K562 (cell line): ENCODE results near the gene GNAT1.

Experiments used
- CC2D1A ChIP-seq: fragments of 450-650 bp; IDR thresholded peaks from 2 replicates; pipeline ENCODE4 v1.6.1; 2017; ENCODE audit warnings: mild to moderate bottlenecking
- EZH2 ChIP-seq: IDR thresholded peaks from 2 replicates; pipeline ENCODE4 v1.6.1; 2012; ENCODE audit warnings: low read depth, mild to moderate bottlenecking, inconsistent platforms, low read length, borderline replicate concordance
- HDAC2 ChIP-seq: fragments of 450-650 bp; IDR thresholded peaks from 2 replicates; pipeline ENCODE4 v1.6.1; 2016; ENCODE audit warnings: mild to moderate bottlenecking
- MAFF ChIP-seq: IDR thresholded peaks from 2 replicates; pipeline ENCODE4 v1.6.1; 2012; ENCODE audit warnings: low read length, improper control_type of control experiment
- POLR2A ChIP-seq: fragments of 450-650 bp; conservative IDR thresholded peaks from 2 replicates; pipeline ENCODE4 v1.6.1; 2016
- REST ChIP-seq, 2 experiments: fragments of 450-650 bp; formaldehyde crosslinking in 1 of 2; IDR thresholded peaks; 2 replicates each; pipeline versions ENCODE4 v1.4.0 to v1.6.1; 2014 to 2020; ENCODE audit warnings: mild to moderate bottlenecking in 2 of 2, borderline replicate concordance in 1 of 2, low read depth in 1 of 2
- THRA ChIP-seq: fragments of 450-650 bp; IDR thresholded peaks from 2 replicates; pipeline ENCODE4 v1.6.1; 2017; ENCODE audit warnings: mild to moderate bottlenecking, moderate library complexity
- TF ChIP-seq, protein P1 (sequence below), 3 experiments: IDR thresholded peaks in 2 of 3; conservative IDR thresholded peaks in 1 of 3; 2 replicates each; pipeline ENCODE4 v1.5.1; 2011 to 2012; ENCODE audit warnings: low read length in 3 of 3, mild to moderate bottlenecking in 3 of 3, control low read depth in 2 of 3, improper control_type of control experiment in 1 of 3, inconsistent platforms in 1 of 3, low read depth in 1 of 3, mixed read lengths in 1 of 3, moderate library complexity in 1 of 3; ENCODE audit not compliant: insufficient read depth in 2 of 3

DNA sequence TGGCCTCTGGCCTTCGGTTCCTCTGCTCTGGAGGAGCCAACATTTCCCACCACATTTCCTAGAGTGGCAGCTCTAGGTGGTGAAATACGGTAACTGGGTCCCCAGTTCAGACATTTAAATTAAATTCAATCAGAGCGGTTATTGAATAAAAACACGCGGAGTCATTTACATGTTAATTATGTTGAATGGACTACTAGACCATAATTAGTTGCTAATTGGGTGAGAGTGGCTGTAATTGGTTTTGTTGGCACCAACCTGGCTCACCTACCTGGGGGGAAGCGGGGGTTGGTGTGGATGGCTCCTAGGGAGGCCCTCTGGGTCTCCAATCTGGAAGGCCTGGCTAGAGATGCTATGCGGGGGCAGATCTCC lies 23.6 kb upstream of the GNAT1 start:
- TF ChIP-seq THRA, result no peak
- TF ChIP-seq, protein P1, sequence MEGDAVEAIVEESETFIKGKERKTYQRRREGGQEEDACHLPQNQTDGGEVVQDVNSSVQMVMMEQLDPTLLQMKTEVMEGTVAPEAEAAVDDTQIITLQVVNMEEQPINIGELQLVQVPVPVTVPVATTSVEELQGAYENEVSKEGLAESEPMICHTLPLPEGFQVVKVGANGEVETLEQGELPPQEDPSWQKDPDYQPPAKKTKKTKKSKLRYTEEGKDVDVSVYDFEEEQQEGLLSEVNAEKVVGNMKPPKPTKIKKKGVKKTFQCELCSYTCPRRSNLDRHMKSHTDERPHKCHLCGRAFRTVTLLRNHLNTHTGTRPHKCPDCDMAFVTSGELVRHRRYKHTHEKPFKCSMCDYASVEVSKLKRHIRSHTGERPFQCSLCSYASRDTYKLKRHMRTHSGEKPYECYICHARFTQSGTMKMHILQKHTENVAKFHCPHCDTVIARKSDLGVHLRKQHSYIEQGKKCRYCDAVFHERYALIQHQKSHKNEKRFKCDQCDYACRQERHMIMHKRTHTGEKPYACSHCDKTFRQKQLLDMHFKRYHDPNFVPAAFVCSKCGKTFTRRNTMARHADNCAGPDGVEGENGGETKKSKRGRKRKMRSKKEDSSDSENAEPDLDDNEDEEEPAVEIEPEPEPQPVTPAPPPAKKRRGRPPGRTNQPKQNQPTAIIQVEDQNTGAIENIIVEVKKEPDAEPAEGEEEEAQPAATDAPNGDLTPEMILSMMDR (IDR thresholded peaks at IDR 0.05 in 2 of 3, conservative IDR thresholded peaks at IDR 0.05 in 1 of 3; ENCODE audit: insufficient read depth in 2 of 3, low read depth in 1 of 3, low read length in 3 of 3), result no peak
- no peak for TF ChIP-seq HDAC2
- no peak for TF ChIP-seq EZH2
- TF ChIP-seq CC2D1A, result no peak
- no peak for TF ChIP-seq MAFF
- TF ChIP-seq POLR2A, result no peak
- no peak for TF ChIP-seq REST (IDR thresholded peaks at IDR 0.05; ENCODE audit: borderline replicate concordance)
- TF ChIP-seq REST (CRISPR knock-in tag; IDR thresholded peaks at IDR 0.05; ENCODE audit: low read depth), result no peak
